ENCODE measurements around the gene TNNT3.
"Not testable (repeated sequence)": the region's sequence is repeated elsewhere in the genome, so short reads cannot be mapped to it uniquely, and the experiment has no call there.

The TNNT3 gene

DNA sequence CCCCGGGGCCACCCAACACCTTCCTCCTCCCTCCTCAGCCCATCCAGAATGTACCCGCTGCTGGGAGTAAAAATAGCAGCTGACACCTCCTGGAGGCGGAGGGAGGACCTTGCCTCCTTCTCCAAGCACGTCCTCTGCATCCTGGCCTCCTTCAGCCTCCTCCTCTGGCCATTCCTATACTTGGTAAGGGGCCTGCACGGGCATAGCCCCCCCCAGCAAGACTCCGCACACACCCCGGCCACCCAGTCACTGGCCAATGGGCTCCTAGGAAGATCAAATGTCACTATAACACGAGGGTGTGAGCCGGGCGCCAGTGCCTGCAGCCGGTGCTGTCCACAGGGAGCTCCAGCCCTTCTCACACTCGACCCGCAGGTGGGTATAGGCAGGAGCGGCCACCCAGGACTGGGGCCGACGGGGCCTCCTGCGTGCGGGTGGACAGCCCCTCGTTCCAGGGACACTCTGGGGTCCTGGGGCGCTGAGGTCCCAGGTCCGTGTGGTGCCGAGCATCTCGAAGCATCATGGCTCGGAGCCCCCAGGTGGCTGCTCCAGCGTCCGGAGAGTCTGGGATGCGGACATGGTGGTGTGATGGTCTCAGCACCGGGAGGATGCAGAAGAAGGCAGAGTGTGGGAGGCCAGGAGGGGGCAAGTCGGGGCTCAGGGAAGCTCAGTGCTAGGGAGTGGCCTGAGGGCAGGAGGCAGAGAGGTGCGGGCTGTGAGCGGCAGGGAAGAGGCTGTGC, at the start of gene TNNT3:
TSS of gene TNNT3 (plus strand) at position 313 of the 737 bp plus-strand sequence. CDS start 3,172 bp downstream, outside the sequence.
- DNase-seq (ENCODE audit: low read depth in 2 of 2), result no peak

DNA sequence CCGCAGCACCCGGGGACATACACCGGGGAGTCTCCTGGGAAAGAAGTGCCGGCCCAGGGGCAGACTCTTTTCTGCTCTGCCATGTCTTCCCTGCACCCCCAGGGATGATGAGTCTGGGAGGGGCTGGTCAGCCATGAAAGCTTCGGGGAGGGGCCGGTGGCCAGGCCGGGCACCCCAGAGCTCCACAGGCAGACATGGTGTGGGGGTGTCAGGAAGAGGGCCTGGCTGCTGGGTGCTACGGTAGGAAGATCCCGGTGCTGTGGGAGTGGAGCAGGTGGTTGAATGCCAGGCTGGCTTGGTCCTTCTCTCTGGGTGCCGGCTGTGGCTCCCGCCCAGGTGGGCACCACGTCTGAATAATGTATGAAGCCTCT, 49.2 kb upstream of the TNNT3 start:
- DNase-seq (ENCODE audit: low read depth in 2 of 2), result no peak

DNA sequence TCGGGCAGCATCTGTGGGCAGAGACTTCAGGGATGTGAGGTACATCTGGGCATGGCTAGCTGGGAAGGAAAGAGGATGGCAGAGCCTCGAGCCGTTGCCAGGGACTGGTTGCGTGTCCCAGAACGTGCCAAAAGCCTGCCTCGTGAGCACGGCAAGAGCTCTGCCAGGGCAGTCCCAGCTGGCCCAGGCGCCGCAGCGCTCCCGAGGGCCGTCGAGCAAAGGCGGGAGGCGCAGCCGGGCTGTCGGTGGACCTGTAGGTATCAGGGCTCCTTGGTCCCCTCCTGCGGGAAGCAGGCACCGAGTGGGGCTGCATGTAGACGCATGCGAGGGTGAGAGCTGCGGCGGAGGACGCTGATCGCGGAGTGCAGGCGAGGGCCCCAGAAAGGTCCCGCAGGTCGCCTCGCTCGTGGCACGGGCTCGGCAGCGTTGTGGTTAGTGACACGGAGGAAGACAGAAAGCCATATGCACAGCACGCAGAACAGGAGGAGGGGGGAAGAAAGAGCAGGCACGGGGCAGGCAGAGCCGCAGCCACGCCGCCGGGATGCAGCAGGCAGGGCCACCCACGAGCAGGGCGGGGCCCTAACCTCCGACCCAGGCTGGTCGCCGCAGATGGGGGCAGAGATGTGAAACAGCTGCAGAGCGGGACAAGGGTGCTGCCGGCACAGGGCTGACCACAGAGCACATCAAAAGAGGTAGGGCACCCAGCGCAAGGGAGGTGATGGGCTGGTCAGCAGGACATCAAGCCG, 48.6 kb upstream of the TNNT3 start:
- no peak for DNase-seq (ENCODE audit: low read depth in 2 of 2)

DNA sequence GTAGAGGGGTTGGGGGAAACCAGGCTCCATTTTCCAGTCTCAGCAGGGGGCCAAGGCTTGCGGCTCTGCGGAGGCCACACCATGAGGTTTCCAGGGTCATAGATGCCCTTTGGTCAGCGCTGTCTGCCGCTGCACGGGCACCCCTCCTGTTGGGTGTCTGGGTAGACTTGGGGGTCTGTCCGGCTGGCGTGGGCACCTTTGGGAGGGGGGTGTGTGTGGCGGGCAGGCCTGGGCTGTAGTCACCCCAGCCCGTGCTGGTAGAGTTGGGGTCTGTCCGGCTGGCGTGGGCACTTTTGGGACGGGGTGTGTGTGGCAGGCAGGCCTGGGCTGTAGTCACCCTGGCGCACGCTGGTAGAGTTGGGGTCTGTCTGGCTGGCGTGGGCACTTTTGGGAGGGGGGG, 48.0 kb upstream of the TNNT3 start:
- DNase-seq (ENCODE audit: low read depth in 2 of 2), result no peak

DNA sequence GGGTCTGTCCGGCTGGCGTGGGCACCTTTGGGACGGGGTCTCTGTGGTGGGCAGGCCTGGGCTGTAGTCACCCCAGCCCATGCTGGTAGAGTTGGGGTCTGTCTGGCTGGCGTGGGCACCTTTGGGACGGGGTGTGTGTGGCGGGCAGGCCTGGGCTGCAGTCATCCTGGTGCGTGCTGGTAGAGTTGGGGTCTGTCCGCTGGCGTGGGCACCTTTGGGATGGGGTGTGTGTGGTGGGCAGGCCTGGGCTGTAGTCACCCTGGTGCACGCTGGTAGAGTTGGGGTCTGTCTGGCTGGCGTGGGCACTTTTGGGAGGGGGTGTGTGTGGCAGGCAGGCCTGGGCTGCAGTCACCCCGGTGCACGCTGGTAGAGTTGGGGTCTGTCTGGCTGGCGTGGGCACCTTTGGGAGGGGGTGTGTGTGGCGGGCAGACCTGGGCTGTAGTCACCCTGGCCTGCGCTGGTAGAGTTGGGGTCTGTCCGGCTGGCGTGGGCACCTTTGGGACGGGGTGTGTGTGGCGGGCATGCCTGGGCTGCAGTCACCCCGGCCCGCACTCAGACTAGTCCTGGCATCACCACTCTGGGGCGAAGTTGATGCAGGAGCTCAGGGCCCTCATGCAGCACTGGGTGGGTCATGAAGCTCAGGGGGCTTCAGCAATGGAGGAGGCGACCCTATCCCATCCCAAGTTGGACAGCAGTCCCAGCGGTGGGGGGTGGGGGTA, 47.1 kb upstream of the TNNT3 start:
- no peak for DNase-seq (ENCODE audit: low read depth in 2 of 2)

DNA sequence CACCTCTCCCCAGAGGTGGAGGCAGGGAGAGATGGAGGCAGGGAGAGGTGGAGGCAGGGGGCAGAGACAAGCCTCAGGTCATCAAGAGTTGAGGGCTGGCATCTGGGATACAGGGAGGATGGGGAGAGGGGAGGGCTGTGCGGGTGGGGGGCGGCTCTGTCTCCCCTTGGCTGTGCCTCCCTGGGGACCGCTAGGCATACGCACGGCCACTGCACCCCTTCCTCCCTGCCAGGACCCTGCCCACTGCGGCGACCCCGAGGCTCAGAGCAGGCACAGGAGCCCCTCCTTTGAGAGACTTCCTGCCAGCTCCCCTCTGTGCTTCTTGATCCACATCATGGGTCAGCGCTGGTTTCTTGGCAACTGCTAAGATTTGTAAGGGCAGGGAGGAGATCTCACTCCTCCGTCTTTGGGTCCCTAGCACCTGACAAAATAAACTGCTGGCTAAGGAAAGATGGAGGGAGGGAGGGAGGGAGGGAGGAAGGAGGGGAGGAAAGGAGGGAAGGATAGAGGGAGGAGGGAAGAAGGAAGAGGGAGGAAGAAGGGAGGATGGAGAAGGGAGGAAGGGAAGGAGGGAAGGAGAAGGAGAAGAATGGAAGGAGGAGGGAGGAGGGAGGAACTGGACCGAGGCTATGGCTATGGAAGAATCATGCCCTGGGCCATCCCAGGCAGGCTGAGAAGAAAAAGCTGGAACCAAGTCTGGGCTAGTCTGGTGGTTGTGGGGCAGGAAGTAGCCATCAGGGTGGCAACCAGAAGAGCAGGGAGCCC, 46.3 kb upstream of the TNNT3 start:
- no peak for DNase-seq (ENCODE audit: low read depth in 2 of 2)

DNA sequence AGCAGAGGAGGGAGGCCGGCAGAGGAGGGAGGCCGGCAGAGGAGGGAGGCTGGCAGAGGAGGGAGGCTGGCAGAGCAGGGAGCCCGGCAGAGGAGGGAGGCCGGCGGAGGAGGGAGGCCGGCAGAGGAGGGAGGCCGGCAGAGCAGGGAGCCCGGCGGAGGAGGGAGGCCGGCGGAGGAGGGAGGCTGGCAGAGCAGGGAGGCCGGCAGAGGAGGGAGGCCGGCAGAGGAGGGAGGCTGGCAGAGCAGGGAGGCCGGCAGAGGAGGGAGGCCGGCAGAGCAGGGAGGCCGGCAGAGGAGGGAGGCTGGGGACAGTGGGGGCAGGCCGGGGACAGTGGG, 45.7 kb upstream of the TNNT3 start:
- not testable (repeated sequence) for DNase-seq (ENCODE audit: low read depth in 2 of 2)

DNA sequence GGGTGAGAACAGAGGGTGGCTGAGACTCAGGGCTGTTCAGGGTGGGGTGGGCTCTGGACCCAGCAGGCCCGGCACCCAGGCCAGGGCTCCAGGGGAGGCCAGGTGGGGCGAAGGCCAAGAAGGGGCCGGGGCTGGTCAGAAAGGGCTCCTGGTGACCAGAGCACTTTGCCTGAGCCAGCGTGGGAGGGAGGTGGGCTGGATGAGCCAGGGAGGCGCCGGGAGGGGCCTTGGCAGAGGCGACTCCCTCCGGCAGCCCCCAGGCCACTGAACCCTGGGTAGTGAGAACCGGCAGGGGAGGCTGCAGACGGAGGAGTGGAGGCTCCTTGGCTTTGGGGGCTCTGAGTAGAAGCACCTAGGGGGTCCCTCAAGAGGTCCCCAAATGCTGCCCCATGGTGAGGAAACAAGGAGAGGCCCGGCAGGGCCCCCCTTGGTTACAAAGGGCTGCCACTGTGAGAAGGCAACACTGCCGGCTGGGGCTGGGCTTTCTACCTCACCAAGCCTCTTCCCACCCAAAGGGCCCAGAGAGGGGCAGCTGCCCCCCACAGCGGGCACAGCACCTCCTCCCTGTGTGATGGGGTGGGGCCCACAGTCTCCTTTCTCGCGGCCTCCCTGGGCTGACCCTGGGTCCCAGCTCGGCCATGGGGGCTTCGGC, 44.9 kb upstream of the TNNT3 start:
- not testable (repeated sequence) for DNase-seq (ENCODE audit: low read depth in 2 of 2)

DNA sequence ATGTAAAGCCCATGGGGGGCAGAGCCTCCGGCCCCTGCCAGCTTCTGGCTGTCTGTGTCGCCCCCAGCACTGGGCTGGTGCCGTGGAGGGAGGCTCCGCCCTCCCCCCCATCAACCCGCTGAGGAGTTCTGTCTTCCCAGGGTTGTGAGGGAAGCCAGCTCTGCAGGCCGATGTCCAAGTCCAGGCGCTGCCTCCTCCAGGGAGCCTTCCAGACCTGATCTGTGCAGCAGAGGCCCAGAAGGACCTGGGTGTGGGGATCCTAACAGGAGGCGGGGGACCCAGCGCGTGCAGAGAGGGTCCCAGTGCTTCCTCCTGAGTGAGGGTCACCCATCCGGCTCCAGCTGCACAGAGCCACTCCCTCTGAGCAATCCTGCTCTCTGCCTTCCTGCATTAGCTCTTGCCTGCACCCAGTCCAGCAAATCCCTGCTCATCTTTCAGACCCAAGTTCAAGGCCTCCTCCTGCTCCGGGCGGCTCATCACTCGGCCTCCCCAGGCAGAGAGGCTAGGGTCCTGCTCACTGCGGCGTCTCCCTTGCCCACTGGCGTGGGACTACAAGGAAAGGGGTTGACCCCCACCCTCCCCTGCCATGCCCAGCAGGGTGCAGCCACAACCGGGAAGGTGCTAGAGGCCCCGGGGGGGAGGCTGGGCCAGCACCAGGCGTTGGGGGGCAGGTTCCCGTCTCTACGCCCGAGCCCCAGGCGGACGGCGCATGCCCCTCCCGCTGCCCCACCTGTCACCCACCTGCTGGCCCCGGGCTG, 44.2 kb upstream of the TNNT3 start:
- DNase-seq (ENCODE audit: low read depth in 2 of 2), result no peak

DNA sequence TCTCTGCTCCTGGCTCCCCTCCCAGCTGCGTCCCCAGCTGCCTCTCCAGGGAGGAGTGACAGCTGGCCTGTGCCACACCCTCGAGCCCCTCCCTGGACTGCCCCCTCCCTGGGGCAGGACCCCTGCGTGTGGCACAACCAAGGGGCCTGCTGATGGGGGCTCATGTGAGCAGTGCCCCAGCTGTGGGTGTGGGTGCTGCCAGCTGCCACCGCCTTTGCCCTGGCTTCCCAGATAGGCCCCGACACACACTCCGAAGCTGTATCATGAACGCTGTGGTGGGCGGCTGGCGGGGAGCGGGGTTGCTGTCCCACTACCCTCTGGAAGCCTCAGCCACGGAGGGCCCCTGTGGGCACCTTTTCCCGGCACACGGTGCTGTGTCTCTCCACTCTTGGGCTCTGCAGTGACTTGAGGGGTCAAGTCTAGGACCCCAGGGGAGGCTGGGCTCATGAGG, 43.6 kb upstream of the TNNT3 start:
- not testable (repeated sequence) for DNase-seq (ENCODE audit: low read depth in 2 of 2)

DNA sequence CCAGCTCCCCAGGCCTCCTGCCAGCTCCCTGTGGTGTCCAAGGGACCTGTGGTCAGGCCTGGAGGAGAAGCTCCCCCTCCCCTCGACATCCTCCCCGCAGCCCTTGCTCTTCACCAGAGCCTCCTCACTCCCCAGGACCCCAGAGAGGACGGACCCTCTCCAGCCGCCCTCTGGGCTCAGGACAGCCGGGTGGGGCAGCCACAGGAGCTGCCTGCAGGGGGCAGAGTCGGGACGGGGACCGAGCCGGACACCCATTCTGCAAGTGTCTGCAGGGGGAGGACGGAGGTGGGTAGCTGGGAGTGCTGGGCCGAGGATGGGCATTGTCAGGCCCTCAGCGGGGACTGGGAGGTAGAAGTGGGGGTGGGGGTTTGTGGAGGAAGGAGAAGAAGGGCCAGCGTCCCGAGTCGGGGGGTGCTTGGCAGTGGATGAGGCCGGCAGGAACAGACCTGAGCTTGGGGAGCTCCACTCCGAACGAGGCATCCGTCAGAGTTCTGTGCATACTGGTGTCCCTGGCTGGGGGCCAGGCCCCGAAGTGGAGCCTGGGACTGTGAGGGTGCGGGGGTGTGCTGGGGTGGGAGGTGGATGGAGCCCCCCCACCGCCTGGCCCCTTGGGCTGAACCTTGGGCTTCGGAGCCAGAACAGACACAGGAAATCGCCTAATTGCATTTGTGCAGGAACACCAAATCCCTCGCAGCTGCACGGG, 43.0 kb upstream of the TNNT3 start:
- DNase-seq (ENCODE audit: low read depth in 2 of 2), result no peak

DNA sequence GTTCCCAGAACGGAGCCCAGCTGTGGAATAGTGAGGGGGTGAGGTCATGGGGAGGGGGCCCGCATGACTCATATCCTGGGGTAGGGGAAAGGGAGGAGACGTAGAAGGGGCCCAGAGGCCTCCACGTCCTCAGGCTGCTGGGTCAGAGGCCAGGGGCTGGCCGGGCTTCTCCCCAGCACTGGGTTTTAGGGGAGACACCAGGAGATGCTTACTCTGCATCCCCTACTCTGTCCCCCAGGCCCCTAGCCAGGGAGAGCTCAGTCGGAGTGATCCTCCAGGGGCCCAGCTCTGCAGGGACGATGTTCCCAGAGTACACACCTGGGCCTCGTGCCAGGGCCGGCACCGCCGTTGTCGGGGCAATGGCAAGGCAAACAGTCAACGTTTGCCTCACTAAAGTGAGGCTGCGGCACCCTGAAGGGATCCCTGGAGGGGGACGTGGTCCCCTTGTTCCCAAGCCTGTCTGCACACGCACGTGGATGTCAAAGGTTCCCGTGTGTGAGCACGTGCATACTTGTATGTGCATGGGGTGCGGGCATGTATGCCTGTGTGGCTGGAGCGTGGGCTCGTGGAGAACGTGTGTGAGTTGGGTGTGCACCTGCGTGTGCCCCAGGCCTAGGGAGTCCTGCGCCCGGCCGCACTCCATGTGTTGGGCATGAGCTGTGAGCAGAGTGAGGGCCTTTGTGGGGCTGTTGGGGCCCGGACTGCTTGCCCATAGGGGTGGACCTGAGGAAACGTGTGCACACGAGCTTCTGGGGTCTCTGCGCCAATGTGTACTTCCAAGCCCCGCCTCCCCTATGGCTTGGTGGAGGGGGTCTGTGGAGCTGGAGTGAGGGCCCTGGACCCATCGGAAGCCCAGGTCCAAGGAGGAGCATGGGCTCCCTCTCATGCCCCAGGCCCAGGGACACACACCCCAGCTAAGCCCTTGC, 42.0 kb upstream of the TNNT3 start:
- DNase-seq (ENCODE audit: low read depth in 2 of 2), result no peak

DNA sequence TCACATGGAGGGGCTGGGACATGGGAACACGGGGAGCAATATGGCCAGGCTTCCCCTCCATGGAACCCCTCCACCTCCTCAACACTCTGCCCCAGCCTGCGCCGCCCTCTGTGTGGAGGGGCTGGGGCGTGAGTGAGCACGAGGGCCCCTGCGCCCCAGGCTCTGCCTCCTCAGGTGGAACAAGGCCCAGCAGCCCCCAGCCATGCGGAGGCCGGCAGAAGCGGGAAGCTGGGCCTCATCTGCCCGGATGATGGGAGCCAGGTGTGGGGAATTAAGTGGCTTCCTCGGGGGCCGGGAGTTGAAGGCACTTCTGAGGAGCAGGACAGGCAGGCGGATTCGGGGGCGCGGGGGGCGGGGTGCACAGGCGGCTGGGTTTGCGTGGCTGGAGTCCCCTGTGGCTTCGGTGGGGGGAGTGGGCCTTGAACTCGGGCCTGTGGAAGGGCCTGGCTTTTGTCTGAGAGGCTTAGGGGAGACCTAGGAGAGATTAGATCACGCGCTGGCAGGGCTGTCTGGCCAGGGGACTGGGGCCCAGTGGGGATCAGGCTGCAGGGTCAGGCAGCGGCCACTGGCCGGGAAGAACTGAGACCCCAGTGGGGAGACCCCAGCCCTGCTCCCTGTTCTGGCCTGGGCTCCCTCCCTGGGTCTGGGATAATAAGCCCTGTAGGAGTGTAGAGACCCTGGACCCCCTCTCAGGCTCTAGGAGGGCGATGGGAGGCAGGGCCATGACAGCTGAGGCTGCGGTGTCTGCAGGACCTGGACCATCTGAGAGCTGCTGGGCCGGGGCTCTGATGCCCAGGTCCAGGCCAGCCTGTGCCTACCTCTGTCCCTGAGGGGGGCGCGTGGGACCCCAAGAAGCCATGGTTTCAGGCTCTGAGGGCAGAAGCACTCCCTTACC, 41.1 kb upstream of the TNNT3 start:
- DNase-seq (ENCODE audit: low read depth in 2 of 2), result no peak

DNA sequence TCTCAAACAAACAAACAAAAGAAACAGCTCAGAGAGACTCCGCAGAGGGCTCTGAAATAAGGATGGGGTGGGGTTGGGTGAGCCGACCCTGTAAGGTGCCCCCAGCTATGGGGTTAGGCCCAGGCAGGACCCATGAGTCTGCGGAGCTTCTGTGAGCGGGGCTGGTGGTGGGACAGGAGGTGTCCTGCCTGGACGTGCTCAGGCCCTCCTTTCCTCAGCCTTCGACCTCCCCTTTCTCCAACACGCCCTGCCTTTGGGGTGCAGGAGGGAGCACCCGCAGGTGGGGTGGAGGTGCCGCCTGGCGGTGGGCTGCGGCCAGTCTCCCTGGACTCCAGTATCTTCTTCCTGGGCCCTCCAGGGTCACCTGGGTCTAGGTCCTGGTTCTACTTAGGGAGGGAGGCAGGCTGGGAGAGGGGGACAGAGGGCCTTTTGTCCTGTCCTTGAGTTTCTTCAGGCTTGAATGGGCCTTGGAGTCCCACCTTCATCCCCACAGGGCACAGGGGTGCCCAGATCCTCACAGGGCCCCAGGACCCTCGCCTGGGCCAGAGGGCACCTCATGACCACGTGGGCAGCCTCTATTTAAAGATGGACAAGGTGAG, 40.1 kb upstream of the TNNT3 start:
- DNase-seq (ENCODE audit: low read depth in 2 of 2), result no peak

DNA sequence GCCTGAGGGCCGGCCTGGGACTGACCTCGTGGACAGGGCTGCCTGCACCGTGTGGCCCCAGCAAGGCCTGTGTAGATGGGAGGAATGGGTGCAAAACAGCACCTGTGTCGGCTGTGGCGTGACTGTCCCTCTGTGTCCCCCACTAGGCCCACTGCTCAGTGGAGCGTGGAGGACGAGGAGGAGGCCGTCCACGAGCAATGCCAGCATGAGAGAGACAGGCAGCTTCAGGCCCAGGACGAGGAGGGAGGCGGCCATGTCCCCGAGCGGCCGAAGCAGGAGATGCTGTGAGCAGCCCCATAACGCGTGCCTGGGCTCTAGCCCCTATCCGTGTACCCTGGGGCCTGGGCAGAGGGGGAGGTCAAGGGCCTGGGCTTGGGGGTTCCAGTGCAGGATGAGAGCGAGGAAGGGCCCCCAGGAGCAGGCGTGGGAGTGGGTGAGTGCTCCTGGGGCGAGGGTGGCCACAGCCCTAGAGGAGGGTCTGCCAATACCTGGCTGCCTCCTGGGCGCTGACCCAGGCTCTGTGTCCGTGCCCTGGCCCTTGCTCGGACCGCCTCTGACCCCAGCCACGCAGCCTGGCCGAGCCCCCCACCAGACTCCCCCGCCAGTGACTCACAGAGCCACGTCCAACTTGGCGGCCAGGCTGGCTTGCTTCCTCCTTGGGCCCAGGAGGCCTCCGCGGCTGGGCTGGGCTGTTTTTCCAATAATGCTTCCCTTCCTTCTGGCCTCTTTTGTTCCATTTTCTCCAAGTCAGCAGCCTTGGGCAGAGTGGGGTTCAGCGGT, 39.4 kb upstream of the TNNT3 start:
- no peak for DNase-seq (ENCODE audit: low read depth in 2 of 2)

DNA sequence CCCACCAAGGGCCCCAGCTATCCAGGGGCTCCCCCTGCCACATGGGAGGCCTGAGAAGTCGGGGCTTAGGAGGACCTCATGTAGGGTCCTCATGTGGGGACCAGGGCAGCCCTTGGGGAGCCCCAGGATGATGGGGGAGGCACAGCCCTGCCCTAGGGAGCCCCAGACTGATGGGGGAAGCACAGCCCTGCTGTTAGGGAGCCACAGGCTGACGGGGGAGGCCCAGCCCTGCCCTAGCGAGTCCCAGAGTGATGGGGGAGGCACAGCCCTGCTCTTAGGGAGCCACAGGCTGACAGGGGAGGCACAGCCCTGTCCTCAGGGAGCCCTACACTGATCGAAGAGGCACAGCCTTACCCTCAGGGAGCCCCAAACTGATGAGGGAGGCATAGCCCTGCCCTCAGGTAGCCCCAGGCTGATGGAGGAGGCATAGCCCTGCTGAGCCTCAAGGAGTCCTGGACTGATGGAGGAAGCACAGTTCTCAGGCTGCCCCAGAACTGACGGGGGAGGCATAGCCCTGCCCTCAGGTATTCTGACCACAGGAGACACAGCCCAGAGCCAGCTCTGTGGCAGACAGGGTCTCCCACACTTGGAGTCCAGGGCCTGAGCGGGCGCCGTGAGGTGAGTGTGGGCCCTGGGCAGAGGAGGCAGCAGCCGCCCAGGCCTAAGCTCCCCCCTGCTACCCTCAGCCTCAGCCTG, 38.6 kb upstream of the TNNT3 start:
- no peak for DNase-seq (ENCODE audit: low read depth in 2 of 2)

All from activated CD8-positive, alpha-beta memory T cell treated with anti-CD3 and anti-CD28 coated beads for 4 hours (primary cell).